Ovary (tissue), 9 donors: Measurements from ENCODE around the gene STARD8. TPM values are rescaled to one million over a fixed set of nuclear protein-coding genes. Genes with fewer than 3 reads are reported as not detected.
"Not testable (repeated sequence)": the region's sequence is repeated elsewhere in the genome, so short reads cannot be mapped to it uniquely, and the experiment has no call there.

ENCODE experiments used
- DNase-seq, 5 donors: peaks; one replicate each; pipeline ENCODE4 v3.0.0-alpha.2; 2019 to 2020
- H3K27ac ChIP-seq, 2 donors: fragments of 200-600 bp; one replicate each; pipeline versions ENCODE4 v1.5.1 to v1.8.0; 2019 to 2022
- H3K27me3 ChIP-seq: fragments of 200-600 bp; one replicate; pipeline ENCODE4 v1.8.0; 2022
- H3K36me3 ChIP-seq: fragments of 200-600 bp; sonication (generic); one replicate; pipeline ENCODE4 v1.5.1; 2019
- H3K4me1 ChIP-seq: one replicate; pipeline ENCODE4 v1.8.1; 2013; ENCODE audit warnings: mild to moderate bottlenecking, moderate library complexity; ENCODE audit not compliant: insufficient read depth
- H3K4me3 ChIP-seq: fragments of 200-600 bp; sonication (generic); one replicate; pipeline ENCODE4 v1.5.1; 2017
- H3K9me3 ChIP-seq, 2 donors: fragments of 200-600 bp in 1 of 2; sonication (generic) in 1 of 2; one replicate each; pipeline versions ENCODE4 v1.5.1 to v1.8.1; 2013 to 2019; ENCODE audit warnings: mild to moderate bottlenecking in 1 of 2, moderate library complexity in 1 of 2
- EP300 ChIP-seq: sonication (generic); formaldehyde crosslinking; IDR thresholded peaks from one replicate; pipeline ENCODE4 v1.6.1; 2017; ENCODE audit warnings: antibody characterized with exemption
- POLR2A ChIP-seq: fragments of 450-650 bp; IDR thresholded peaks from one replicate; pipeline ENCODE4 v1.6.1; 2017; ENCODE audit warnings: antibody characterized with exemption, mild to moderate bottlenecking, moderate library complexity
- WGBS, 3 donors: extraction: QIAGEN DNeasy Blood & Tissue Kit in 1 of 3; methylation state at CpG; one replicate each; pipeline versions ENCODE4 v1.1.5 to v1.1.7; 2013 to 2017; 5-methylcytosine and 5-hydroxymethylcytosine counted together
- intact Hi-C, 4 donors: fragments of 100-400 bp; cut with DNase I; formaldehyde crosslinking; loops; one replicate each; pipeline versions ENCODE4 v1.11.0 to v1.15.1; 2022 to 2023
- polyA plus RNA-seq, 2 donors: library from polyadenylated mRNA; stranded (reverse); fragments of 200-250 nt in 1 of 2; fragments of 350-450 nt in 1 of 2; fragmentation: Illumina TruSeq in 1 of 2; extraction: RNeasy Lipid Tissue Mini Kit (QIAGEN cat#74804) in 1 of 2; gene quantifications; one replicate each; pipeline ENCODE4 v1.2.3, GENCODE V29; 2013 to 2014
- total RNA-seq, 7 donors: library from RNA; depleted of rRNA in 2 of 7; stranded (reverse); fragments of >200 nt in 2 of 7; fragmentation: NEBNext Ultra II Directional in 3 of 7; extraction: Animal tissue kit (Norgen Biotek cat#: 25700) in 3 of 7; gene quantifications; one replicate each; pipeline versions ENCODE4 v1.1.0 to v1.2.4, GENCODE V29; 2016 to 2023
- TF ChIP-seq, protein P1 (sequence below), 3 donors: fragments of 450-650 bp in 2 of 3; fragments of 200-600 bp in 1 of 3; IDR thresholded peaks; one replicate each; pipeline versions ENCODE4 v1.5.1 to v1.8.0; 2016 to 2022; ENCODE audit warnings: antibody characterized with exemption in 3 of 3, mild to moderate bottlenecking in 1 of 3
- donor health status: DM: no; HTN: no; CAD: no; lungs with moderate emphysema.
- donor health status: DM: no; HTN: no; CAD: no.
- donor health status: Bipolar disorder and iron deficiency.
- donor health status: DM: yes; HTN: yes; CAD: no.
- donor health status: DM: no; HTN: no; CAD: no.
- donor health status: DM: yes; HTN: yes; CAD: no.

The STARD8 gene
- total and polyA plus RNA-seq, 9 donors, result 2.3 to 7.8 (median 4.6) TPM

DNA sequence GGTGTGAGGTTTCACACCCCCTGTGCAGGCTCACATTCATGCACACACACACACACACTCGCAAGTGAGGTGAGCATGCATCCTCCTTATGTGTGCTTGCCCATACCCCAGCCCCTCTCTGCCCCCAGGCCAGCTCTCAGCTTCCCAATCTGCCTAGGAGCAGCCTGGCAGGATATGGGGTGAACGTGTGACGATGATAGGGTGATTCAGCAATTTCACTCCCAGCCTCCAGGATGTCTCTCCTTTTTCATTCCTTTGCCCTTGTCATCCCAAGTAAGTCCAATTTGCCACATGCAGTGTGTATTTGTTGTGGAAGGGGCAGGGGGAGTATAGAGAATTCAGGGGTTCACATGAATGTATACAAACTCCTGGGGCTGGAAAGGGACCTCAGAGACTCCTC is 7.2 kb downstream of the STARD8 start:
- Histone ChIP-seq H3K4me3 (no peak overlapping the region), H3K4me1 (no peaks in the 10 kb centered on the region), H3K36me3 (no peaks in the 10 kb centered on the region), H3K27me3 (no peaks in the 10 kb centered on the region), H3K9me3 (no peaks in the 10 kb centered on the region), H3K27ac (no peak overlapping the region)
- WGBS, 3 donors, result 78 to 87% (median 85%) methylated on average over 3 of the region's 3 CpGs
- no peak for DNase-seq
- TF ChIP-seq, protein P1, sequence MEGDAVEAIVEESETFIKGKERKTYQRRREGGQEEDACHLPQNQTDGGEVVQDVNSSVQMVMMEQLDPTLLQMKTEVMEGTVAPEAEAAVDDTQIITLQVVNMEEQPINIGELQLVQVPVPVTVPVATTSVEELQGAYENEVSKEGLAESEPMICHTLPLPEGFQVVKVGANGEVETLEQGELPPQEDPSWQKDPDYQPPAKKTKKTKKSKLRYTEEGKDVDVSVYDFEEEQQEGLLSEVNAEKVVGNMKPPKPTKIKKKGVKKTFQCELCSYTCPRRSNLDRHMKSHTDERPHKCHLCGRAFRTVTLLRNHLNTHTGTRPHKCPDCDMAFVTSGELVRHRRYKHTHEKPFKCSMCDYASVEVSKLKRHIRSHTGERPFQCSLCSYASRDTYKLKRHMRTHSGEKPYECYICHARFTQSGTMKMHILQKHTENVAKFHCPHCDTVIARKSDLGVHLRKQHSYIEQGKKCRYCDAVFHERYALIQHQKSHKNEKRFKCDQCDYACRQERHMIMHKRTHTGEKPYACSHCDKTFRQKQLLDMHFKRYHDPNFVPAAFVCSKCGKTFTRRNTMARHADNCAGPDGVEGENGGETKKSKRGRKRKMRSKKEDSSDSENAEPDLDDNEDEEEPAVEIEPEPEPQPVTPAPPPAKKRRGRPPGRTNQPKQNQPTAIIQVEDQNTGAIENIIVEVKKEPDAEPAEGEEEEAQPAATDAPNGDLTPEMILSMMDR (IDR thresholded peaks at IDR 0.05), result no peak
- TF ChIP-seq POLR2A, result no peak
- no peak for TF ChIP-seq EP300
- intact Hi-C loops, result no loop called here

GRCh38 chrX:68656473-68656872 is 9.0 kb downstream of the STARD8 start:
- H3K27me3 ChIP-seq, H3K36me3 ChIP-seq, H3K4me1 ChIP-seq, H3K9me3 ChIP-seq, intact Hi-C loops, H3K4me3 ChIP-seq, H3K27ac ChIP-seq, DNase-seq: not testable (repeated sequence)
- 85 to 93% (median 89%) methylated on average over 4 of the region's 4 CpGs for WGBS, 3 donors

- H3K9me3 ChIP-seq, result no peaks in the 10 kb centered on the region
- intact Hi-C loops, result no loop called here
- H3K4me3 ChIP-seq, result no peak overlapping the region
- H3K4me1 ChIP-seq, result no peaks in the 10 kb centered on the region
- no peak overlapping the region for H3K27ac ChIP-seq
- no peak for TF ChIP-seq EP300
- no peak for TF ChIP-seq POLR2A
- TF ChIP-seq, protein P1 (IDR thresholded peaks at IDR 0.05), result no peak
- no peaks in the 10 kb centered on the region for H3K27me3 ChIP-seq
- no peaks in the 10 kb centered on the region for H3K36me3 ChIP-seq
- DNase-seq, result peak; percentile 24 to 49 (median 27)
- 21 to 39% (median 25%) methylated on average over 3 of the region's 3 CpGs for WGBS, 3 donors
Measured at GRCh38 chrX:68658530-68658929, 11.1 kb downstream of the STARD8 start.

DNA sequence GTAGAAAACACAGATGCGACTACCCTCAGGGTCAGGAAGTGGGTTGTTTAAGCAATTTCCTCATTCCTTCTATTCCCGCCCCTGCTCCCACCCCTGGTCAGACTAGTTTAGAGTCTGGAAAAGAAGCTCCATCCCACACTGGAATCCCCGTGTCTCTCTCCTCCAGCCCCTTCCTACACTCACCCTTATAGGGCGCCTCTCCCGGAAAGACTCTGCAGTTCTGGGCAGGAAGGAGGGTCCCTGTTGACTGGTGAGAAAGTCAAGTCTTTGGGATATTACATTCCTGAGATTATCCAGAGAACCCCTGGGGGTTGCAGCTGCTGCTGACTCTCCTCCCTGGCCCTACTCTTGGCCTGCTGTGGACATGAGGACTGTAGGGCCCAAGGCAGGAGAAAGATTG is 11.9 kb downstream of the STARD8 start:
- no peak for DNase-seq
- H3K27me3 ChIP-seq, result no peaks in the 10 kb centered on the region
- intact Hi-C loops, result no loop called here
- H3K4me3 ChIP-seq, result no peak overlapping the region
- TF ChIP-seq, protein P1 (IDR thresholded peaks at IDR 0.05), result no peak
- no peak for TF ChIP-seq EP300
- TF ChIP-seq POLR2A, result no peak
- H3K9me3 ChIP-seq, result no peaks in the 10 kb centered on the region
- WGBS, 3 donors, result 69 to 75% (median 74%) methylated on average over 5 of the region's 5 CpGs
- H3K36me3 ChIP-seq, result no peaks in the 10 kb centered on the region
- no peak overlapping the region for H3K27ac ChIP-seq
- H3K4me1 ChIP-seq, result no peaks in the 10 kb centered on the region

GRCh38 chrX:68659786-68660185 is 12.3 kb downstream of the STARD8 start:
- no peak overlapping the region for H3K4me3 ChIP-seq
- H3K27ac ChIP-seq, result no peak overlapping the region
- intact Hi-C loops, result no loop called here
- H3K36me3 ChIP-seq, result no peaks in the 10 kb centered on the region
- no peaks in the 10 kb centered on the region for H3K27me3 ChIP-seq
- no peak for DNase-seq
- no peaks in the 10 kb centered on the region for H3K9me3 ChIP-seq
- TF ChIP-seq POLR2A (no peak), EP300 (no peak)
- TF ChIP-seq, protein P1 (IDR thresholded peaks at IDR 0.05), result no peak
- 54 to 63% (median 56%) methylated on average over 3 of the region's 3 CpGs for WGBS, 3 donors
- H3K4me1 ChIP-seq, result no peaks in the 10 kb centered on the region
